ENCODE data around the gene AARSD1.

GRCh38 chr17:43006639-43007551 is 42.6 kb upstream of the AARSD1 start, which contains the start of gene IFI35:
- TF ChIP-seq CTCF (IDR thresholded peaks at IDR 0.05; ENCODE audit: low read length) (peak; percentile 40), EZH2 (optimal IDR thresholded peaks at IDR 0.05; ENCODE audit: low read depth, low read length) (no peak)
